HEK293T (cell line): Measurements from ENCODE around the gene TNFAIP2.

Experiments
- ARNT ChIP-seq: fragments of 450-650 bp; IDR thresholded peaks from 2 replicates; pipeline ENCODE4 v1.6.1; 2017; ENCODE audit warnings: mild to moderate bottlenecking
- BHLHE40 ChIP-seq: fragments of 450-650 bp; IDR thresholded peaks from 2 replicates; pipeline ENCODE4 v1.6.1; 2016; ENCODE audit warnings: mild to moderate bottlenecking, moderate library complexity, borderline replicate concordance
- ELF4 ChIP-seq: fragments of 450-650 bp; IDR thresholded peaks from 2 replicates; pipeline ENCODE4 v1.6.1; 2017; ENCODE audit warnings: antibody characterized with exemption
- FOXA1 ChIP-seq: fragments of 450-650 bp; IDR thresholded peaks from 2 replicates; pipeline ENCODE4 v1.6.1; 2016; ENCODE audit warnings: mild to moderate bottlenecking
- FOXK2 ChIP-seq: fragments of 450-650 bp; IDR thresholded peaks from 2 replicates; pipeline ENCODE4 v1.6.1; 2016; ENCODE audit warnings: mild to moderate bottlenecking
- FOXM1 ChIP-seq: fragments of 450-650 bp; IDR thresholded peaks from 2 replicates; pipeline ENCODE4 v1.6.1; 2017; ENCODE audit warnings: mild to moderate bottlenecking, borderline replicate concordance
- HDGF ChIP-seq: fragments of 450-650 bp; IDR thresholded peaks from 2 replicates; pipeline ENCODE4 v1.6.1; 2017; ENCODE audit warnings: antibody characterized with exemption, borderline replicate concordance
- L3MBTL2 ChIP-seq: fragments of 450-650 bp; conservative IDR thresholded peaks from 2 replicates; pipeline ENCODE4 v1.6.1; 2016; ENCODE audit warnings: mild to moderate bottlenecking
- LEF1 ChIP-seq: fragments of 450-650 bp; IDR thresholded peaks from 2 replicates; pipeline ENCODE4 v1.6.1; 2017; ENCODE audit warnings: mild to moderate bottlenecking, borderline replicate concordance
- NFRKB ChIP-seq: fragments of 450-650 bp; IDR thresholded peaks from 2 replicates; pipeline ENCODE4 v1.6.1; 2016; ENCODE audit warnings: mild to moderate bottlenecking, moderate library complexity
- SP1 ChIP-seq: fragments of 450-650 bp; IDR thresholded peaks from 2 replicates; pipeline ENCODE4 v1.6.1; 2017
- SUZ12 ChIP-seq: fragments of 450-650 bp; IDR thresholded peaks from 2 replicates; pipeline ENCODE4 v1.6.1; 2016; ENCODE audit warnings: mild to moderate bottlenecking
- TARDBP ChIP-seq: fragments of 450-650 bp; IDR thresholded peaks from 2 replicates; pipeline ENCODE4 v1.6.1; 2016

GRCh38 chr14:103078420-103078749, 44.9 kb upstream of the TNFAIP2 start:
- TF ChIP-seq NFRKB (no peak), HDGF (no peak), TARDBP (no peak), BHLHE40 (no peak), SP1 (no peak), ARNT (no peak), LEF1 (no peak), ELF4 (no peak), SUZ12 (no peak), FOXK2 (no peak), L3MBTL2 (no peak), FOXA1 (no peak), FOXM1 (no peak)
